Heart left ventricle (tissue), 13 donors: ENCODE data around the gene CNST.

ENCODE experiments used
- CTCF ChIP-seq, 12 donors: fragments of 200-600 bp; sonication (generic) in 4 of 12; IDR thresholded peaks; one replicate each; pipeline versions ENCODE4 v1.5.0 to v1.8.0; 2018 to 2022; ENCODE audit warnings: antibody characterized with exemption in 12 of 12, mild to moderate bottlenecking in 5 of 12
- POLR2A ChIP-seq, 2 donors: fragments of 450-650 bp; IDR thresholded peaks; one replicate each; pipeline ENCODE4 v1.6.1; 2017; ENCODE audit warnings: antibody characterized with exemption in 2 of 2, mild to moderate bottlenecking in 2 of 2, moderate library complexity in 2 of 2
- donor health status: ischemic (EF 13 %, LVEDD 7.1; RV severe dilation, severe dysfunction).
- donor health status: DM: no; HTN: yes; CAD: no.
- donor health status: DM: no; HTN: no; CAD: no.
- donor health status: ischemic (EF 25% LVEDD 6.9; RV normal size, moderate dysfunction).
- donor health status: ischemic (EF 25% LVEDD 5.7; RV mildly dilated, moderate dysfunction).
- donor health status: ischemic (EF 35%, LVEDD 5.7; RV mildly dilated, moderate dysfunction).
- donor health status: nonischemic (EF 11% LVEDD 7.7; RV severe dilation, severe dysfunction).
- donor health status: DM: yes; HTN: yes; CAD: no.
- donor health status: PGD.
- donor health status: ischemic (EF 29% LVEDD 5.4; RV normal size, mild dysfunction).
- donor health status: nonischemic (EF 23%, LVEDD 6.1; RV moderate dilation, normal function).

- TF ChIP-seq CTCF (IDR thresholded peaks at IDR 0.05): no peak
- no peak for TF ChIP-seq POLR2A (IDR thresholded peaks at IDR 0.05)
These were observed 46.7 kb upstream of the CNST start for GRCh38 chr1:246519514-246519913.
